Measurements from ENCODE around the gene CSNK1G2.

The CSNK1G2 gene

GRCh38 chr19:2018752-2019151, 77.8 kb downstream of the CSNK1G2 start:
- DNase-seq (ENCODE audit: low read depth in 2 of 2): no peak

GRCh38 chr19:2021453-2022140, 80.6 kb downstream of the CSNK1G2 start:
- DNase-seq (ENCODE audit: low read depth in 2 of 2): no peak

DNA sequence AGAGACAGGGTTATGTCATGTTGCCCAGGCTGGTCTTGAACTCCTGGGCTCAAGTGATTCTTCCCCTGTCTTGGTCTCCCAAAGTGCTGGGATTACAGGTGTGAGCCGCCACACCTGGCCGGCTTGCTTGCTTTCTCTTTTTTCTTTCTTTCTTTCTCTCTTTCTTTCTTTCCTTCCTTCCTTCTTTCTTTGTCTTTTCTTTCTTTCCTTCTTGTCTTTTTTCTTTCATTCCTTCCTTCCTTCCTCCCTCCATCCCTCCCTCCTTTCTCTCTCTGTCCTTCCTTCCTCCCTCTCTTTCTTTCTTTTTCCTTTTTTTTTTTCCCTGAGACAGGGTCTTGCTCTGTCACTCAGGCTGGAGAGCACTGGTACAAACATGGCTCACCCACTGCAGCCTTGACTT, 81.3 kb downstream of the CSNK1G2 start:
- DNase-seq (ENCODE audit: low read depth in 2 of 2): no peak

- DNase-seq (ENCODE audit: low read depth in 2 of 2): no peak
Observed at GRCh38 chr19:2026770-2027169, 85.8 kb downstream of the CSNK1G2 start.

GRCh38 chr19:2027361-2027760, 86.4 kb downstream of the CSNK1G2 start:
- DNase-seq (ENCODE audit: low read depth in 2 of 2): no peak
